SH-SY5Y (cell line): ENCODE measurements around the gene TMEM164.

ENCODE experiments used
- GATA2 ChIP-seq: IDR thresholded peaks from 2 replicates; pipeline ENCODE4 v1.6.1; 2011; ENCODE audit warnings: mild to moderate bottlenecking, low read depth, low read length
- GATA3 ChIP-seq: IDR thresholded peaks from 2 replicates; pipeline ENCODE4 v1.6.1; 2011; ENCODE audit warnings: low read depth, mild to moderate bottlenecking, low read length, moderate library complexity

DNA sequence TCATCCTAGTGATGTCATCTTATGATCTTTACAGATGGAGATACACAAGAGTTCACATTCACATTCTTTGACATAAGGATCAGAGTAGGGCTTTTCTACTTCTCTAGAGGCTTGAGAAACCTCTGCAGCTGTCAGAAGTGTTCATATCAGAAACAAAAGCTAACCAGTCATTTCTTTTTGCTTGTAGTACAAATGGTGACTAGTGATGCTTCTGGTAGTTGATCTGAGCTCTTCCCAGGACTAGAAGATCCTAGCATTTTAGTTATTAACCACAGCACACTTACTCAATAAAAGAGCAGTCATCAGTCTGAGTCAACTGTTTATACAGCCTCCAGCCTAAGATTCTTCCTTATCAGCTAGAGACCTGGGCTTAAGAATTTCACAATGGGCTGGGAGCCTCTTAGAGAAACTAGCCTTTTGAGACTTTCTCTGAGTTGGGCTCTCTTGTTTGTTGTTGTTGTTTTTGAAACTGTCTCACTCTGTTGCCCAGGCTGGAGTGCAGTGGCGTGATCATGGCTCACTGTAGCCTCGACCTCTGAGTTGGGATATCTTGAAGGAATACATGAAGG lies 84.1 kb downstream of the TMEM164 start:
- TF ChIP-seq GATA3: no peak
- TF ChIP-seq GATA2: no peak
